Colonic mucosa (tissue), 4 donors: ENCODE measurements around the gene ABLIM1. TPM values are rescaled to one million over a fixed set of nuclear protein-coding genes. Genes with fewer than 3 reads are reported as not detected.
A peak's percentile ranks its signal among the peaks of the same experiment; 100 is the strongest.

Experiments
- DNase-seq: peaks from one replicate; pipeline ENCODE4 v3.0.0-alpha.2; 2020
- H3K27ac ChIP-seq: fragments of 200-600 bp; one replicate; pipeline ENCODE4 v1.8.0; 2021
- H3K27me3 ChIP-seq: fragments of 200-600 bp; one replicate; pipeline ENCODE4 v1.8.0; 2021
- H3K36me3 ChIP-seq: fragments of 200-600 bp; one replicate; pipeline ENCODE4 v1.8.0; 2021
- H3K4me1 ChIP-seq: fragments of 200-600 bp; one replicate; pipeline ENCODE4 v1.8.0; 2021; ENCODE audit warnings: mild to moderate bottlenecking
- H3K4me3 ChIP-seq: fragments of 200-600 bp; one replicate; pipeline ENCODE4 v1.8.0; 2021
- H3K9ac ChIP-seq, 2 donors: one replicate each; pipeline ENCODE4 v1.7.0; 2013; ENCODE audit warnings: control low read depth in 2 of 2, low read depth in 2 of 2, low read length in 2 of 2
- H3K9me3 ChIP-seq: fragments of 200-600 bp; one replicate; pipeline ENCODE4 v1.8.0; 2021
- intact Hi-C: fragments of 100-400 bp; cut with DNase I; formaldehyde crosslinking; loops from one replicate; pipeline ENCODE4 v1.14.1; 2022
- total RNA-seq, 2 donors: library from RNA; stranded (reverse); fragmentation: NEBNext Ultra II Directional in 1 of 2; extraction: Animal tissue kit (Norgen Biotek cat#: 25700) in 1 of 2; gene quantifications; one replicate each; pipeline ENCODE4 v1.2.1, GENCODE V29; 2021
- TF ChIP-seq, protein P1 (sequence below): fragments of 200-600 bp; IDR thresholded peaks from one replicate; pipeline ENCODE4 v1.8.0; 2022; ENCODE audit warnings: antibody characterized with exemption, mild to moderate bottlenecking
- donor health status: healthy.
- donor health status: DM: no; HTN: no; CAD: no.
- donor health status: DM: no; HTN: no; CAD: no.

The ABLIM1 gene
- total RNA-seq, 2 donors from 2014 or later = 118 to 131 TPM

DNA sequence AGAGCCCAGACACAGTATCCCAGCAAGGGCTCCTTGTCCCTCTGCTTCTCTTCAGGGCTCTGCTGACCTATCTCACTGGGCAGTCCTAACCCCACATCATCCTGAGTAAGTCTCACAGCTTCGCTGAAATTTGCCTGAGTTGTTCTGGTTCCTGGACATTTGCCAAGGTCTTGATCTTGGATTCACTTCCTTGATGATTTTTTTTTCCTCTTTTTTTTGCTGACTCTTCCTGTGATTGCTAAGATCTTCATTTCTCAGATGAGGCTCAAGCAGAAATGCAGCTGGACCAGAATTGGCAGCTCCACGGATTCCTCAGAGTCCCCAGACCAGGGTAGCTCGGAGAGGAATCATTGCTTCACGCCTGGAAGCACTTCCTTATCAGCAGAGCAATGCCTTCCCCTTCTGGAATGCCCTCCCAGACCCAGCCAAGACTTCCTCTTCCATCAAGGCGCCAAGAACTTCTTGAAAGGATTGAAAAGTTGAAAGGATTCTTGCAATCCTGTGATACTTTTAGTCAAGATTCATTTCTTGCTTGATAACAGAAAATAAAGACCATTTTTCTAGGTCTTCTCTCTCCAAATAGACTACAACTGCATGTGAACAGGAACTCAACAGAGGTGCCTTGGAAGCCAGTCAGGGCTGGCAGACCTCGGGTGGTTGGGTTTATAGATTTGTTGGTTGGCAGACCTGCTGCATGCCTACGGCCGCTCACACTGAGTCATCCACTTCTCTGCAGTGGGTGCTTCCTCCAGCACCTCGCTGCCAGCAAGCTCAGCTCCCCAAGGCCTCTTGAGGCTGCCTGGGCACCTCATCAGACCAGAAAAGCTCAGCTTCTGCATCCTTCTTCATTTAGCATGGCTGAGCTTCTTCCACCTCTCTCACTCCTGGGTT is 244.9 kb downstream of the ABLIM1 start:
- Histone ChIP-seq H3K4me3 (no peak overlapping the region), H3K4me1 (no peaks in the 10 kb centered on the region), H3K27ac (no peak overlapping the region), H3K27me3 (no peaks in the 10 kb centered on the region), H3K36me3 (no peaks in the 10 kb centered on the region), H3K9me3 (no peaks in the 10 kb centered on the region), H3K9ac (no peak overlapping the region)
- no peak for DNase-seq
- intact Hi-C loops = no loop called here
- TF ChIP-seq, protein P1, sequence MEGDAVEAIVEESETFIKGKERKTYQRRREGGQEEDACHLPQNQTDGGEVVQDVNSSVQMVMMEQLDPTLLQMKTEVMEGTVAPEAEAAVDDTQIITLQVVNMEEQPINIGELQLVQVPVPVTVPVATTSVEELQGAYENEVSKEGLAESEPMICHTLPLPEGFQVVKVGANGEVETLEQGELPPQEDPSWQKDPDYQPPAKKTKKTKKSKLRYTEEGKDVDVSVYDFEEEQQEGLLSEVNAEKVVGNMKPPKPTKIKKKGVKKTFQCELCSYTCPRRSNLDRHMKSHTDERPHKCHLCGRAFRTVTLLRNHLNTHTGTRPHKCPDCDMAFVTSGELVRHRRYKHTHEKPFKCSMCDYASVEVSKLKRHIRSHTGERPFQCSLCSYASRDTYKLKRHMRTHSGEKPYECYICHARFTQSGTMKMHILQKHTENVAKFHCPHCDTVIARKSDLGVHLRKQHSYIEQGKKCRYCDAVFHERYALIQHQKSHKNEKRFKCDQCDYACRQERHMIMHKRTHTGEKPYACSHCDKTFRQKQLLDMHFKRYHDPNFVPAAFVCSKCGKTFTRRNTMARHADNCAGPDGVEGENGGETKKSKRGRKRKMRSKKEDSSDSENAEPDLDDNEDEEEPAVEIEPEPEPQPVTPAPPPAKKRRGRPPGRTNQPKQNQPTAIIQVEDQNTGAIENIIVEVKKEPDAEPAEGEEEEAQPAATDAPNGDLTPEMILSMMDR = no peak

DNA sequence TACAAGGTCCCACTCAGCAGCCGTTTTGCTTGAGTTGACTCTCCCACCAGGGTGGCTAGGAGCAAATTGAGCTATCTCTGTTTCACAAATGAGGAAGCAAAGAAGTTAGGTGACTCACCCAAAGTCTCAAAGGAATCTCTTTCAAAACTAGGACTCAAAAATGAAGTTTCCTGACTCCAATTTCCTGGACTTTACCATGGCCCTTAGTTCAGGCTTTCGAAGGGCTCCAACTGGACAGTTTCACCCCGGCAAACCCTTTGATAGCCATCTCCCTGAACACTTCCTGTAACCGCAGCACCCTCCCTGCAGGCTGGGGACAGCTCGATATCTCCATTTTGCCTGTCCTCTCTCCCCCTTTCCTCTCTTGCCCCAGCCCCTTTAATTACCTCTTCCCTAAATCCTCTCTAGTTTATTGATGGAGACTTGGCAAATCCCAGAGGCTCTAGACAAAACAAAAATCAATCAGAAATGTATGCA is 249.1 kb downstream of the ABLIM1 start:
- TF ChIP-seq, protein P1 = no peak
- DNase-seq = no peak
- intact Hi-C loops = no loop called here
- Histone ChIP-seq H3K36me3 (no peaks in the 10 kb centered on the region), H3K27me3 (peaks cover 2% of the 10 kb centered on the region), H3K4me1 (no peaks in the 10 kb centered on the region), H3K27ac (no peak overlapping the region), H3K4me3 (no peak overlapping the region), H3K9ac (no peak overlapping the region), H3K9me3 (no peaks in the 10 kb centered on the region)

DNA sequence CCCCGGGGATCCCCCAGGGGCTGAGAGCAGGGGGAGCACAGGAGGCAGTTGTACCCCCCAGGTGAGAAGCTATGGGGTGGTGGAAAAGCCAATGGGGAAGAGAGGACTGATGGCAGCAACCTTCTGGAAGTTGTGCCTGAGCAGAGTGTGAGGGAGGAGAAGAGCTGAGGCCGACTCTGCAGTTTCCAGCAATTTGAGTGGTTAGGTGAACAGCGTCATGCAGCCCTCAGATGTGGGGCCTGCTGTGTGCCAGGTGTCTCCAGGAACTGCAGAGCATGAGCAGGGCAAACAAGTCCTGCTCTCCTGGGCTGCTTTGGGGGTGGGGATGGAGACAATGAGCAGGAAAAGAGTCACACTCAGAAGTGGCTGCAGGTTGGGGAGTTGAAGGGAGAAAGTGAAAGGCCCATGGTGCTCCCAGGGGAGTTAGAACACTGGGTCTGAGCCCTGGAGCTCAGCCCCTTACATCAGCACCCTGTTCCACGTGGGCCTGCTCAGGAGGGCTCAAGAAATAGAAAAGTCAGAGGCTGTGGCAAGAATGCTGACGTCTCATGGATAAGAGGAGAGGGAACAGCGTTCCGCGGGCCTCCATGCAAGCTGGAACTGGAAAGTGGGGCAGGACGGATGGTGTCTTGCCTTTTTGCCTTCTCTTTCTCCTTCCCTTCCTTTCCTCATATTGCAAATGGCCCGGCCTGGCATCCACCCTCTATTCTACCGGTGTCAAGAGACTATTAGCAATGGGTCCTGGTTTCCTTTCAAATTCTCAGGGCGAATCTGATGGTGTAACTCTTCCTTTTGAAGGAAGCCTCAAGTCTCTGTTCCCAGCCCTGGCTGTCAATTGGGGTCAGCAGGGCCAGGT is 249.7 kb downstream of the ABLIM1 start:
- intact Hi-C loops = no loop called here
- H3K36me3 ChIP-seq = no peaks in the 10 kb centered on the region
- TF ChIP-seq, protein P1 = no peak
- no peak overlapping the region for H3K27ac ChIP-seq
- no peak overlapping the region for H3K9ac ChIP-seq
- H3K9me3 ChIP-seq = no peaks in the 10 kb centered on the region
- no peak for DNase-seq
- no peaks in the 10 kb centered on the region for H3K4me1 ChIP-seq
- peaks cover 7% of the 10 kb centered on the region for H3K27me3 ChIP-seq
- H3K4me3 ChIP-seq = no peak overlapping the region

DNA sequence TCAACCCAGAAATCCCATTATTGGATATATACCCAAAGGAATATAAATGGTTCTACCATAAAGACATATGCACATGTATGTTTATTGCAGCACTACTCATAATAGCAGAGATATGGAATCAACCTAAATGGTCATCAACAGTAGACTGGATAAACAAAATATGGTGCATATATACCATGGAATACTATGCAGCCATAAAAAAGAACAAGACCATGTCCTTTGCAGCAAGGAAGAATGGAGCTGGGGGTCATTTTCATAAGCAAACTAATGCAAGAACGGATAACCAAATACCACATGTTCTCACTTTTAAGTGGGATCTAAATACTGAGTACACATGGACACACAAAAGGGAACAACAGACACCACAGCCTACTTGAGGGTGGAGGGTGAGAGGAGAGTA is 251.6 kb downstream of the ABLIM1 start:
- Histone ChIP-seq H3K9me3 (no peaks in the 10 kb centered on the region), H3K9ac (no peak overlapping the region), H3K4me3 (no peak overlapping the region), H3K27me3 (peaks cover 14% of the 10 kb centered on the region), H3K4me1 (no peaks in the 10 kb centered on the region), H3K36me3 (no peaks in the 10 kb centered on the region), H3K27ac (no peak overlapping the region)
- no peak for DNase-seq
- TF ChIP-seq, protein P1 = no peak
- intact Hi-C loops = no loop called here

DNA sequence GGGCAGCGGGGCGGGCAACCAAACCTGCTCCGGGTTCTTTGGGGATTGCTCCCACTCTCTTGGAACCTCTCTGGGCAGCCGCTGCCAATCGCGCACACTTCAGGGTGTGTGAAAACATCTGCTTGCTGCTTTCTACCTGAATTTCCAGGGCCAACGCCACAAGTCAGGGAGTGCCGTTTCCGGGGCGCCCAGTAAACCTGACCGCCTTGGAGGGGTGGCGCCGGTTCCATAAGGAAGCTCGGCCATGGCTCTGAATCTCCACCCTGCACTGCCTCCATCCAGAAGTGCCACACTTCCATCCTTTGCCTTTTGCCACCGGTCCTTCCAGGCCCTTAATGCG is 253.1 kb downstream of the ABLIM1 start:
- Histone ChIP-seq H3K9ac (peak overlapping the region; percentile 62 to 81), H3K4me1 (no peaks in the 10 kb centered on the region), H3K27ac (peak overlapping the region; percentile 65), H3K9me3 (no peaks in the 10 kb centered on the region), H3K36me3 (no peaks in the 10 kb centered on the region), H3K4me3 (peak overlapping the region; percentile 55), H3K27me3 (peaks cover 14% of the 10 kb centered on the region)
- DNase-seq = peak; percentile 76
- intact Hi-C loops = no loop called here
- TF ChIP-seq, protein P1 = no peak
